ENCODE data around the gene TMEM92. TPM values are rescaled to one million over a fixed set of nuclear protein-coding genes. Genes with fewer than 3 reads are reported as not detected.

Gene TMEM92
- total RNA-seq, 1 experiment from 2014 or later: 6.9 TPM

DNA sequence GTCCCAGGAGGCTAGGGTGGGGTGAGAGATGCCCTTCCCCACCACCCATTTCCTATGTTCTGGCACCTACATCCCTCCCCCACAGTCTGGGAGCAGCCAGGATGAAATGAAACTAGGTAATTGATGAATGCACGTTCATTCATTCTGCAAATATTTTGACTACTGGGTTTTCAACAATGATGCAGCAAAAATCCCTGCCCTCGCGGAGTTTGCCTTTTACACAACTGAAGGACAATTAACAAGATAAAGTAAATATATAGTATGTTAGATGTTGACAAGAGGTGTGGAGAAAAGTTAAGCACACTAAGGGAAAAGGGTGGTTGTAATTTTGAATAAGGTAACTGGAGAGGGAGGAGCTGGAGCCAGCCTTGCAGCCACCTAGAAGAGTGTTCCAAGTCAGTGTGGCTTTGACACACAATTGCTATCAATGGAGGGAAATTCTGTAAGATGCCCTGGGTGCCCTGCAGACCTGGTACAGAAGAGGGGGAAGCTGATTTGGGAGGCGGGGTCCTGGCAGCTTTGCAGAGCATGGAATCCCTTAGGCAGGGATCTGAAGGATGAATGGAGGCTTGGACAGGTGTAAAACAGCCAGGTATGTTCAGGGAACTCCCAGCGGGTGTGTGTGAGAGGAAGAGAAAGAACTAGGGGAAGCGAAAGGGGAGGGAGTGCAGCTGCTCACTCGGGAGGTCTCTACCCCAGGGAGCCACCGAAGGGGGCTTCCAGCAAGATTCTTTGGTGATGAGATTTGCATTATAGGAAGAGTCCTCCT lies 2.5 kb downstream of the TMEM92 start:
- BruUV-seq (replicated peaks): no TSS peak
- H3K9me2 ChIP-seq (replicated peaks; ENCODE audit: low read length): no peaks in the 10 kb centered on the region
- H3F3A ChIP-seq (ENCODE audit: low read length, unreplicated experiment): no peaks in the 10 kb centered on the region
- TF ChIP-seq EZH2 (IDR thresholded peaks at IDR 0.05; ENCODE audit: low read length, unreplicated experiment) (no peak), EZH2phosphoT487 (IDR thresholded peaks at IDR 0.05; ENCODE audit: borderline replicate concordance, low read length) (no peak)
- TF ChIP-seq, protein P1, sequence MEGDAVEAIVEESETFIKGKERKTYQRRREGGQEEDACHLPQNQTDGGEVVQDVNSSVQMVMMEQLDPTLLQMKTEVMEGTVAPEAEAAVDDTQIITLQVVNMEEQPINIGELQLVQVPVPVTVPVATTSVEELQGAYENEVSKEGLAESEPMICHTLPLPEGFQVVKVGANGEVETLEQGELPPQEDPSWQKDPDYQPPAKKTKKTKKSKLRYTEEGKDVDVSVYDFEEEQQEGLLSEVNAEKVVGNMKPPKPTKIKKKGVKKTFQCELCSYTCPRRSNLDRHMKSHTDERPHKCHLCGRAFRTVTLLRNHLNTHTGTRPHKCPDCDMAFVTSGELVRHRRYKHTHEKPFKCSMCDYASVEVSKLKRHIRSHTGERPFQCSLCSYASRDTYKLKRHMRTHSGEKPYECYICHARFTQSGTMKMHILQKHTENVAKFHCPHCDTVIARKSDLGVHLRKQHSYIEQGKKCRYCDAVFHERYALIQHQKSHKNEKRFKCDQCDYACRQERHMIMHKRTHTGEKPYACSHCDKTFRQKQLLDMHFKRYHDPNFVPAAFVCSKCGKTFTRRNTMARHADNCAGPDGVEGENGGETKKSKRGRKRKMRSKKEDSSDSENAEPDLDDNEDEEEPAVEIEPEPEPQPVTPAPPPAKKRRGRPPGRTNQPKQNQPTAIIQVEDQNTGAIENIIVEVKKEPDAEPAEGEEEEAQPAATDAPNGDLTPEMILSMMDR (conservative IDR thresholded peaks at IDR 0.05; ENCODE audit: low read depth, low read length): no peak
- H3K27ac ChIP-seq (ENCODE audit: low read length): peak overlapping the region; percentile 63
- H3K36me3 ChIP-seq (ENCODE audit: low read depth, low read length): peaks cover 6% of the 10 kb centered on the region; the same call in 1 of the 2 replicates
- peaks cover 65% of the 10 kb centered on the region for H3K4me1 ChIP-seq (ENCODE audit: insufficient read depth, low read length)
- ChIA-PET POLR2A (ENCODE audit: unreplicated experiment) (interaction anchor here (0.5 kb wide), 1 partner anchor 75 kb away, joined by 5 read pairs; the partner anchor contains the start of gene COL1A1), CTCF (interaction anchor here (0.5 to 0.6 kb wide), 3 partner anchors 10 to 83 kb away, joined by 7 to 13 read pairs (median 12); no protein-coding TSS in a partner anchor)
- ATAC-seq (no peak), DNase-seq (peak; percentile 55)
- H2AFZ ChIP-seq (ENCODE audit: low read length): peak overlapping the region; percentile 49
- H3K27me3 ChIP-seq (ENCODE audit: low read length): no peaks in the 10 kb centered on the region
- peak overlapping the region; percentile 48 for H3K4me3 ChIP-seq (ENCODE audit: low read length)
- H3K79me2 ChIP-seq (ENCODE audit: low read length): peaks cover 8% of the 10 kb centered on the region; the same call in 1 of the 2 replicates
- intact Hi-C loops (cut with micrococcal nuclease): loop anchor here (2.0 kb wide), 1 partner anchor 14 kb away; no protein-coding TSS in a partner anchor
- no peaks in the 10 kb centered on the region for H3K9me3 ChIP-seq (ENCODE audit: low read length)
- H3K9ac ChIP-seq (ENCODE audit: low read length): peak overlapping the region; percentile 3
- peak overlapping the region; percentile 77 for H3K4me2 ChIP-seq (ENCODE audit: low read length)
- no peaks in the 10 kb centered on the region for H4K20me1 ChIP-seq (ENCODE audit: low read length)

DNA sequence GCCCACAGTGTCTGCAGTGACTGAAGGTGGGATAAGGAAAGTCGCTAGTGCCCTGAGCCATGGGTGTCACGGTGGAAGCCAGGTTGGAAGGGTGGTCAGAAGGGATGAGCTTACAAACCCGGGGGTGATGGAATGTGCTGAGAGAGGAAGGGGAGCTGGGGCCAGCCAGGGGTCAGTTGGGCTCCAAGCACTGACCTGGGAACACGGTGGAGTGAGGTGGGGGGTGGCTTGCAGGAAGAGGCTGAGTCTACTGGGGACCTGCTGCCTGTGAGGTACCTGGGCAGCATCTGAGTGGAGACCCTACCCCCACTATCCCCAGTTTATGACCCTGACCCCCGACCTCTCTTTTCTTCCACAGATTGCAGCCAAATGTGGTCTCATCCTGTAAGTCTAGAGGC lies 3.1 kb downstream of the TMEM92 start:
- intact Hi-C loops (cut with micrococcal nuclease): loop anchor here (2.0 kb wide), 1 partner anchor 13 kb away; no protein-coding TSS in a partner anchor
- Histone ChIP-seq H3K9ac (ENCODE audit: low read length) (no peak overlapping the region), H3K27me3 (ENCODE audit: low read length) (no peaks in the 10 kb centered on the region), H3K9me2 (replicated peaks; ENCODE audit: low read length) (no peaks in the 10 kb centered on the region), H3K79me2 (ENCODE audit: low read length) (peaks cover 8% of the 10 kb centered on the region; the same call in 1 of the 2 replicates), H2AFZ (ENCODE audit: low read length) (no peak overlapping the region), H3K4me2 (ENCODE audit: low read length) (peak overlapping the region; percentile 77), H3K27ac (ENCODE audit: low read length) (peak overlapping the region; percentile 63), H3K4me1 (ENCODE audit: insufficient read depth, low read length) (peaks cover 63% of the 10 kb centered on the region), H4K20me1 (ENCODE audit: low read length) (no peaks in the 10 kb centered on the region), H3F3A (ENCODE audit: low read length, unreplicated experiment) (no peaks in the 10 kb centered on the region), H3K9me3 (ENCODE audit: low read length) (no peaks in the 10 kb centered on the region), H3K36me3 (ENCODE audit: low read depth, low read length) (peaks cover 12% of the 10 kb centered on the region; the same call in 1 of the 2 replicates), H3K4me3 (ENCODE audit: low read length) (peak overlapping the region; percentile 48; the same call in 1 of the 2 replicates)
- POLR2A ChIA-PET (ENCODE audit: unreplicated experiment): no interaction called here
- TF ChIP-seq, protein P1 (conservative IDR thresholded peaks at IDR 0.05; ENCODE audit: low read depth, low read length): no peak
- TF ChIP-seq EZH2phosphoT487 (IDR thresholded peaks at IDR 0.05; ENCODE audit: borderline replicate concordance, low read length) (no peak), EZH2 (IDR thresholded peaks at IDR 0.05; ENCODE audit: low read length, unreplicated experiment) (no peak)
- CTCF ChIA-PET: interaction anchor here (0.6 kb wide), 1 partner anchor 10 kb away, joined by 7 read pairs; no protein-coding TSS in a partner anchor
- no TSS peak for BruUV-seq (replicated peaks)
- no peak for DNase-seq
- ATAC-seq: no peak
